Smooth muscle cell (in vitro differentiated cells): ENCODE results near the gene GYS2. TPM values are rescaled to one million over a fixed set of nuclear protein-coding genes. Genes with fewer than 3 reads are reported as not detected.

Source experiments
- DNase-seq: peaks from one replicate; lab custom pipeline; 2025; ENCODE audit not compliant: unreplicated experiment; lab: John Stamatoyannopoulos, UW
- H2AFZ ChIP-seq: fragments of 200-600 bp; sonication (generic); 2 replicates; pipeline ENCODE4 v1.6.0; 2016; ENCODE audit warnings: antibody characterized with exemption, low read depth, mild to moderate bottlenecking
- H3F3A ChIP-seq: fragments of 200-600 bp; sonication (generic); 2 replicates; pipeline ENCODE4 v1.6.0; 2017; ENCODE audit warnings: antibody characterized with exemption, low read depth
- H3K27ac ChIP-seq: fragments of 200-600 bp; sonication (generic); 2 replicates; pipeline ENCODE4 v1.5.1; 2016; ENCODE audit warnings: low read depth, mild to moderate bottlenecking
- H3K27me3 ChIP-seq: fragments of 200-600 bp; sonication (generic); 2 replicates; pipeline ENCODE4 v1.6.1; 2016; ENCODE audit warnings: low read depth, mild to moderate bottlenecking
- H3K36me3 ChIP-seq: fragments of 200-600 bp; sonication (generic); 2 replicates; pipeline ENCODE4 v1.5.1; 2016; ENCODE audit warnings: low read depth
- H3K4me1 ChIP-seq: fragments of 200-600 bp; sonication (generic); 2 replicates; pipeline ENCODE4 v1.5.1; 2016; ENCODE audit warnings: low read depth
- H3K4me2 ChIP-seq: fragments of 200-600 bp; sonication (generic); 2 replicates; pipeline ENCODE4 v1.6.0; 2016; ENCODE audit warnings: mild to moderate bottlenecking
- H3K4me3 ChIP-seq: fragments of 200-600 bp; sonication (generic); 2 replicates; pipeline ENCODE4 v1.5.1; 2016; ENCODE audit warnings: mild to moderate bottlenecking
- H3K79me2 ChIP-seq: fragments of 200-600 bp; sonication (generic); 2 replicates; pipeline ENCODE4 v1.6.0; 2016; ENCODE audit warnings: low read depth, mild to moderate bottlenecking
- H3K9ac ChIP-seq: fragments of 200-600 bp; sonication (generic); 2 replicates; pipeline ENCODE4 v1.6.0; 2016; ENCODE audit warnings: low read depth
- H3K9me3 ChIP-seq: fragments of 200-600 bp; sonication (generic); replicated peaks from 2 replicates; pipeline ENCODE4 v1.5.1; 2016; ENCODE audit warnings: low read depth
- H4K20me1 ChIP-seq: fragments of 200-600 bp; sonication (generic); 2 replicates; pipeline ENCODE4 v1.6.0; 2016; ENCODE audit warnings: low read depth
- CTCF ChIP-seq: fragments of 200-600 bp; sonication (generic); IDR thresholded peaks from 2 replicates; pipeline ENCODE4 v1.5.1; 2017; ENCODE audit warnings: borderline replicate concordance, mild to moderate bottlenecking, antibody characterized with exemption; ENCODE audit not compliant: insufficient read depth, poor library complexity, severe bottlenecking
- WGBS: methylation state at CpG from one replicate; pipeline ENCODE4 v1.1.7; 2016; ENCODE audit warnings: low lambda C conversion rate; 5-methylcytosine and 5-hydroxymethylcytosine counted together
- polyA plus RNA-seq: library from polyadenylated mRNA; unstranded; fragments of >200 nt; fragmentation: Nextera tagmentation; extraction: Ambion mirVana; gene quantifications from 2 replicates; pipeline ENCODE4 v1.2.1, GENCODE V29; 2016
- total RNA-seq: library from RNA; depleted of rRNA; stranded (reverse); fragments of >200 nt; gene quantifications from 2 replicates; pipeline ENCODE4 v1.2.3, GENCODE V29; 2014

Gene GYS2
- total and polyA plus RNA-seq, 2 experiments from 2014 or later: not detected

- TF ChIP-seq CTCF: no peak
- Histone ChIP-seq H3K27me3 (no peaks in the 10 kb centered on the region), H3K27ac (no peak overlapping the region), H3K4me3 (no peak overlapping the region), H3K9ac (no peak overlapping the region), H3K4me1 (no peaks in the 10 kb centered on the region), H2AFZ (no peak overlapping the region), H3K9me3 (no peaks in the 10 kb centered on the region), H3K4me2 (no peak overlapping the region), H3K79me2 (no peaks in the 10 kb centered on the region), H3K36me3 (peaks cover 19% of the 10 kb centered on the region), H3F3A (no peaks in the 10 kb centered on the region), H4K20me1 (peaks cover 52% of the 10 kb centered on the region)
- WGBS: 97% methylated on average over 2 of the region's 2 CpGs
- no peak for DNase-seq
Measured at GRCh38 chr12:21516281-21516680, 88.4 kb downstream of the GYS2 start.

- Histone ChIP-seq H4K20me1 (peaks cover 100% of the 10 kb centered on the region), H3K9me3 (no peaks in the 10 kb centered on the region), H3K27me3 (no peaks in the 10 kb centered on the region), H3F3A (no peaks in the 10 kb centered on the region), H2AFZ (no peak overlapping the region), H3K36me3 (peaks cover 20% of the 10 kb centered on the region), H3K9ac (no peak overlapping the region), H3K4me1 (no peaks in the 10 kb centered on the region), H3K79me2 (peaks cover 50% of the 10 kb centered on the region), H3K4me3 (no peak overlapping the region), H3K4me2 (no peak overlapping the region), H3K27ac (no peak overlapping the region)
- no peak for DNase-seq
- 49% methylated on average over 2 of the region's 2 CpGs for WGBS
- no peak for TF ChIP-seq CTCF
Measured at GRCh38 chr12:21509768-21510167, 94.9 kb downstream of the GYS2 start.

- 92% methylated on average over 2 of the region's 2 CpGs for WGBS
- no peak for TF ChIP-seq CTCF
- Histone ChIP-seq H3K4me2 (no peak overlapping the region), H3K79me2 (peaks cover 69% of the 10 kb centered on the region), H3K27me3 (no peaks in the 10 kb centered on the region), H2AFZ (no peak overlapping the region), H3K36me3 (peaks cover 9% of the 10 kb centered on the region), H3K4me1 (peaks cover 10% of the 10 kb centered on the region), H3K9ac (no peak overlapping the region), H4K20me1 (peaks cover 100% of the 10 kb centered on the region), H3F3A (no peaks in the 10 kb centered on the region), H3K4me3 (no peak overlapping the region), H3K9me3 (no peaks in the 10 kb centered on the region), H3K27ac (no peak overlapping the region)
- DNase-seq: no peak
Measured at GRCh38 chr12:21507849-21508248, 96.8 kb downstream of the GYS2 start.

- Histone ChIP-seq H3K27ac (no peak overlapping the region), H3K27me3 (no peaks in the 10 kb centered on the region), H3K9ac (no peak overlapping the region), H3K79me2 (peaks cover 81% of the 10 kb centered on the region), H3F3A (peaks cover 1% of the 10 kb centered on the region), H3K4me2 (no peak overlapping the region), H3K9me3 (no peaks in the 10 kb centered on the region), H2AFZ (no peak overlapping the region), H3K4me3 (no peak overlapping the region), H4K20me1 (peaks cover 86% of the 10 kb centered on the region), H3K4me1 (peaks cover 14% of the 10 kb centered on the region), H3K36me3 (peaks cover 9% of the 10 kb centered on the region)
- WGBS: 83% methylated on average over 2 of the region's 2 CpGs
- DNase-seq: no peak
- TF ChIP-seq CTCF: no peak
Measured at GRCh38 chr12:21505888-21506287, 98.8 kb downstream of the GYS2 start.
